H9 (cell line): ENCODE measurements around the gene SLC25A42. TPM values are rescaled to one million over a fixed set of nuclear protein-coding genes. Genes with fewer than 3 reads are reported as not detected.

Source experiments
- DNase-seq: peaks from one replicate; pipeline ENCODE4 v3.0.0-alpha.2; 2017
- H2AFZ ChIP-seq: one replicate; pipeline ENCODE4 v1.6.1; 2013; ENCODE audit warnings: mild to moderate bottlenecking, low read length, control low read depth, moderate library complexity
- H2AK5ac ChIP-seq: 2 replicates; pipeline ENCODE4 v1.6.1; 2013; ENCODE audit warnings: low read length, control low read depth, mixed read lengths; ENCODE audit not compliant: insufficient read length
- H2BK120ac ChIP-seq: one replicate; pipeline ENCODE4 v1.6.1; 2013; ENCODE audit warnings: low read depth, mild to moderate bottlenecking, low read length, control low read depth, inconsistent platforms; ENCODE audit not compliant: poor library complexity, severe bottlenecking
- H2BK12ac ChIP-seq: 2 replicates; pipeline ENCODE4 v1.6.1; 2013; ENCODE audit warnings: low read length, control low read depth, mixed read lengths, low read depth; ENCODE audit not compliant: insufficient read length
- H2BK15ac ChIP-seq: 2 replicates; pipeline ENCODE4 v1.6.1; 2013; ENCODE audit warnings: low read depth, low read length, control low read depth
- H2BK20ac ChIP-seq: one replicate; pipeline ENCODE4 v1.6.1; 2013; ENCODE audit warnings: low read depth, mild to moderate bottlenecking, low read length, control low read depth, inconsistent platforms; ENCODE audit not compliant: poor library complexity, severe bottlenecking
- H2BK5ac ChIP-seq: 2 replicates; pipeline ENCODE4 v1.6.1; 2013; ENCODE audit warnings: low read length, control low read depth, mixed read lengths; ENCODE audit not compliant: insufficient read length
- H3K14ac ChIP-seq: 2 replicates; pipeline ENCODE4 v1.6.1; 2013; ENCODE audit warnings: low read length, control low read depth; ENCODE audit not compliant: insufficient read depth
- H3K18ac ChIP-seq: 2 replicates; pipeline ENCODE4 v1.6.1; 2013; ENCODE audit warnings: low read depth, mild to moderate bottlenecking, mixed read lengths, low read length, control low read depth; ENCODE audit not compliant: insufficient read length
- H3K23ac ChIP-seq: 2 replicates; pipeline ENCODE4 v1.6.1; 2013; ENCODE audit warnings: low read length, control low read depth, mixed read lengths, low read depth; ENCODE audit not compliant: insufficient read length
- H3K23me2 ChIP-seq: 2 replicates; pipeline ENCODE4 v1.6.1; 2013; ENCODE audit warnings: low read depth, mild to moderate bottlenecking, mixed read lengths, low read length, control low read depth; ENCODE audit not compliant: insufficient read length, poor library complexity, severe bottlenecking
- H3K27ac ChIP-seq: 2 replicates; pipeline ENCODE4 v1.5.1; 2013; ENCODE audit warnings: low read length, control low read depth, mixed read lengths, low read depth; ENCODE audit not compliant: insufficient read length
- H3K27me3 ChIP-seq: 2 replicates; pipeline ENCODE4 v1.6.1; 2013; ENCODE audit warnings: low read length, control low read depth, inconsistent platforms; ENCODE audit not compliant: insufficient read depth
- H3K4ac ChIP-seq: 2 replicates; pipeline ENCODE4 v1.6.1; 2013; ENCODE audit warnings: low read depth, mild to moderate bottlenecking, control low read depth, inconsistent platforms, low read length, moderate library complexity
- H3K4me1 ChIP-seq: 2 replicates; pipeline ENCODE4 v1.6.1; 2013; ENCODE audit warnings: low read length, control low read depth, inconsistent platforms; ENCODE audit not compliant: insufficient read depth
- H3K4me2 ChIP-seq: 2 replicates; pipeline ENCODE4 v1.6.1; 2013; ENCODE audit warnings: low read length, control low read depth, mixed read lengths; ENCODE audit not compliant: insufficient read length, insufficient read depth
- H3K56ac ChIP-seq: 2 replicates; pipeline ENCODE4 v1.6.1; 2013; ENCODE audit warnings: low read depth, mild to moderate bottlenecking, mixed read lengths, low read length, control low read depth; ENCODE audit not compliant: insufficient read length
- H3K79me1 ChIP-seq: 2 replicates; pipeline ENCODE4 v1.6.1; 2013; ENCODE audit warnings: low read depth, mild to moderate bottlenecking, moderate library complexity, low read length, control low read depth, inconsistent platforms; ENCODE audit not compliant: insufficient read depth, poor library complexity, severe bottlenecking
- H3K79me2 ChIP-seq: 2 replicates; pipeline ENCODE4 v1.6.1; 2013; ENCODE audit warnings: low read length, control low read depth, inconsistent platforms; ENCODE audit not compliant: insufficient read depth
- H3K9ac ChIP-seq: 2 replicates; pipeline ENCODE4 v1.6.1; 2013; ENCODE audit warnings: low read length, control low read depth, mixed read lengths; ENCODE audit not compliant: insufficient read length; ENCODE audit errors: extremely low read depth
- H3K9me3 ChIP-seq: one replicate; pipeline ENCODE4 v1.6.1; 2013; ENCODE audit warnings: low read depth, low read length, inconsistent platforms; ENCODE audit not compliant: control insufficient read depth
- H3T11ph ChIP-seq: one replicate; pipeline ENCODE4 v1.6.1; 2013; ENCODE audit warnings: mild to moderate bottlenecking, low read length, control low read depth, inconsistent platforms
- H4K20me1 ChIP-seq: one replicate; pipeline ENCODE4 v1.6.1; 2013; ENCODE audit not compliant: control insufficient read depth, insufficient read length, insufficient read depth
- H4K5ac ChIP-seq: 2 replicates; pipeline ENCODE4 v1.6.1; 2013; ENCODE audit warnings: low read depth, mild to moderate bottlenecking, mixed read lengths, low read length, control low read depth; ENCODE audit not compliant: insufficient read length
- H4K8ac ChIP-seq: replicated peaks from 2 replicates; pipeline ENCODE4 v1.6.1; 2013; ENCODE audit warnings: low read length, control low read depth, mixed read lengths, low read depth; ENCODE audit not compliant: insufficient read length
- H4K91ac ChIP-seq: 2 replicates; pipeline ENCODE4 v1.6.1; 2013; ENCODE audit warnings: low read depth, mild to moderate bottlenecking, moderate library complexity, mixed read lengths, low read length, control low read depth; ENCODE audit not compliant: insufficient read length
- H3K27ac Mint-ChIP-seq, 3 experiments: 2 replicates in 2 of 3; 3 replicates in 1 of 3; pipeline ENCODE4 v1.8.0; 2020 to 2021; ENCODE audit warnings: mixed read lengths in 3 of 3, mild to moderate bottlenecking in 1 of 3, moderate library complexity in 1 of 3
- H3K27me3 Mint-ChIP-seq: 2 replicates; pipeline ENCODE4 v1.8.0; 2021; ENCODE audit warnings: low read depth, mild to moderate bottlenecking, moderate library complexity, mixed read lengths
- H3K36me3 Mint-ChIP-seq, 3 experiments: 2 replicates in 2 of 3; 3 replicates in 1 of 3; pipeline ENCODE4 v1.8.0; 2020 to 2021; ENCODE audit warnings: low read depth in 3 of 3, mixed read lengths in 3 of 3; ENCODE audit not compliant: insufficient read depth in 1 of 3
- H3K4me1 Mint-ChIP-seq, 2 experiments: 2 replicates each; pipeline ENCODE4 v1.8.0; 2020; ENCODE audit warnings: mixed read lengths in 2 of 2
- H3K4me3 Mint-ChIP-seq, 2 experiments: 2 replicates in 1 of 2; 3 replicates in 1 of 2; pipeline ENCODE4 v1.8.0; 2020 to 2021; ENCODE audit warnings: mild to moderate bottlenecking in 2 of 2, mixed read lengths in 2 of 2, moderate library complexity in 1 of 2
- H3K9me3 Mint-ChIP-seq, 2 experiments: 2 replicates in 1 of 2; 3 replicates in 1 of 2; pipeline ENCODE4 v1.8.0; 2020; ENCODE audit warnings: mild to moderate bottlenecking in 2 of 2, mixed read lengths in 2 of 2, moderate library complexity in 1 of 2
- WGBS: extraction: QIAGEN DNeasy Blood & Tissue Kit; methylation state at CpG from one replicate; pipeline ENCODE4 v1.1.7; 2013; ENCODE audit warnings: missing lambda C conversion rate, low lambda C conversion rate, mixed read lengths; ENCODE audit not compliant: insufficient read length; ENCODE audit errors: extremely low coverage; 5-methylcytosine and 5-hydroxymethylcytosine counted together
- total RNA-seq: library from RNA; stranded (reverse); gene quantifications from 2 replicates; pipeline ENCODE4 v1.2.1, GENCODE V29; 2021
- TF ChIP-seq, protein P1 (sequence below): fragments of 200-600 bp; sonication (generic); conservative IDR thresholded peaks from 3 replicates; pipeline ENCODE4 v1.8.0; 2021; ENCODE audit warnings: antibody characterized with exemption, mild to moderate bottlenecking

Gene SLC25A42
- total RNA-seq, 1 experiment from 2014 or later, result 3.6 TPM

DNA sequence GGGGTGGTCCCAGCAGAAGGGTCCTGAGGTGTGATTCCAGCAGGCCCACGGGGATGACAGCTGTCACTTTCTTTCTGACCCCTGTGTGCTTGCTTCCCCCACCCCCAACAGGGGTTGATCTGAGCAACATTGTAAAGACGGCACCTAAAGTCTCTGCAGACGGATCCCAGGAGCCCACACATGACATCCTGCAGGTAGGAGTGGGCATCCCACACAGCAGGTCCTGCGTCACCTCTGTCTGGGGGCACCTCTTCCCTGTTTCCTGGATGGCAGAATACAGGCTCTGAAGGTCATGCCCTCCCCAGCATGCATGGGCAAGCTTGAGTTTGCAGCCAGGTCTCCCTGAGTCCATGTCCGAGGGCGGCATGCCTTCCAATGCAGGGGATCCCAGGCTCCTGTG, 19.9 kb upstream of the SLC25A42 start:
- no peak overlapping the region for H2BK15ac ChIP-seq
- no peaks in the 10 kb centered on the region for H3K27me3 Mint-ChIP-seq
- H2BK5ac ChIP-seq, result no peak overlapping the region
- H3K9me3 Mint-ChIP-seq, result no peaks in the 10 kb centered on the region
- no peak overlapping the region for H2AK5ac ChIP-seq
- no peaks in the 10 kb centered on the region for H4K20me1 ChIP-seq
- no peak overlapping the region for H4K91ac ChIP-seq
- H2BK120ac ChIP-seq, result no peak overlapping the region
- no peak overlapping the region for H3K14ac ChIP-seq
- no peak overlapping the region; a peak in 1 of 5 replicates for H3K4me3 Mint-ChIP-seq
- H2BK12ac ChIP-seq, result no peak overlapping the region
- H3K4me1 ChIP-seq, result no peaks in the 10 kb centered on the region
- no peak overlapping the region for H2AFZ ChIP-seq
- H3K9me3 ChIP-seq, result no peaks in the 10 kb centered on the region
- WGBS, result no CpG with 5 or more reads among the region's 6 CpGs
- no peak overlapping the region for H3K27ac Mint-ChIP-seq
- H3K27me3 ChIP-seq, result no peaks in the 10 kb centered on the region
- no peak overlapping the region for H3K4ac ChIP-seq
- H3K27ac ChIP-seq, result no peak overlapping the region
- no peak overlapping the region for H3K23ac ChIP-seq
- no peak overlapping the region for H3K56ac ChIP-seq
- peaks cover 5% of the 10 kb centered on the region; the same call in 1 of the 2 replicates for H3K79me2 ChIP-seq
- TF ChIP-seq, protein P1, sequence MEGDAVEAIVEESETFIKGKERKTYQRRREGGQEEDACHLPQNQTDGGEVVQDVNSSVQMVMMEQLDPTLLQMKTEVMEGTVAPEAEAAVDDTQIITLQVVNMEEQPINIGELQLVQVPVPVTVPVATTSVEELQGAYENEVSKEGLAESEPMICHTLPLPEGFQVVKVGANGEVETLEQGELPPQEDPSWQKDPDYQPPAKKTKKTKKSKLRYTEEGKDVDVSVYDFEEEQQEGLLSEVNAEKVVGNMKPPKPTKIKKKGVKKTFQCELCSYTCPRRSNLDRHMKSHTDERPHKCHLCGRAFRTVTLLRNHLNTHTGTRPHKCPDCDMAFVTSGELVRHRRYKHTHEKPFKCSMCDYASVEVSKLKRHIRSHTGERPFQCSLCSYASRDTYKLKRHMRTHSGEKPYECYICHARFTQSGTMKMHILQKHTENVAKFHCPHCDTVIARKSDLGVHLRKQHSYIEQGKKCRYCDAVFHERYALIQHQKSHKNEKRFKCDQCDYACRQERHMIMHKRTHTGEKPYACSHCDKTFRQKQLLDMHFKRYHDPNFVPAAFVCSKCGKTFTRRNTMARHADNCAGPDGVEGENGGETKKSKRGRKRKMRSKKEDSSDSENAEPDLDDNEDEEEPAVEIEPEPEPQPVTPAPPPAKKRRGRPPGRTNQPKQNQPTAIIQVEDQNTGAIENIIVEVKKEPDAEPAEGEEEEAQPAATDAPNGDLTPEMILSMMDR, result no peak
- no peak overlapping the region for H4K8ac ChIP-seq
- DNase-seq, result no peak
- H4K5ac ChIP-seq, result no peak overlapping the region
- H3K18ac ChIP-seq, result no peak overlapping the region
- H3K79me1 ChIP-seq, result peaks cover 5% of the 10 kb centered on the region
- no peaks in the 10 kb centered on the region for H3K23me2 ChIP-seq
- no peaks in the 10 kb centered on the region for H3K4me1 Mint-ChIP-seq
- H3K4me2 ChIP-seq, result no peak overlapping the region
- no peak overlapping the region for H3T11ph ChIP-seq
- H3K36me3 Mint-ChIP-seq, result peaks cover 27 to 61% (median 51%) of the 10 kb centered on the region in 3 experiments
- H3K9ac ChIP-seq, result no peak overlapping the region
- no peak overlapping the region for H2BK20ac ChIP-seq
